ACC112 (cell line): ENCODE data around the gene FZD7.

Experiments
- H2AFZ ChIP-seq: fragments of 200-600 bp; sonication (generic); one replicate; pipeline ENCODE4 v1.6.0; 2017; ENCODE audit warnings: antibody characterized with exemption, low read length; ENCODE audit not compliant: unreplicated experiment
- H3K27ac ChIP-seq: fragments of 200-600 bp; sonication (generic); 2 replicates; pipeline ENCODE4 v1.5.1; 2014; ENCODE audit warnings: low read depth, mild to moderate bottlenecking, antibody characterized with exemption, low read length, moderate library complexity
- H3K27me3 ChIP-seq: fragments of 200-600 bp; sonication (generic); 2 replicates; pipeline ENCODE4 v1.6.1; 2014; ENCODE audit warnings: mild to moderate bottlenecking, antibody characterized with exemption, low read length, moderate library complexity, mixed read lengths; ENCODE audit not compliant: insufficient read depth
- H3K36me3 ChIP-seq: fragments of 200-600 bp; sonication (generic); 2 replicates; pipeline ENCODE4 v1.6.1; 2016; ENCODE audit warnings: mild to moderate bottlenecking, antibody characterized with exemption, low read length, moderate library complexity, mixed read lengths; ENCODE audit not compliant: insufficient read depth
- H3K4me1 ChIP-seq: fragments of 200-600 bp; sonication (generic); one replicate; pipeline ENCODE4 v1.6.1; 2016; ENCODE audit warnings: low read length, mixed read lengths; ENCODE audit not compliant: insufficient read depth, unreplicated experiment, control insufficient read depth
- H3K4me3 ChIP-seq: fragments of 200-600 bp; sonication (generic); 2 replicates; pipeline ENCODE4 v1.5.1; 2014; ENCODE audit warnings: mild to moderate bottlenecking, low read depth, low read length
- H3K79me2 ChIP-seq: fragments of 200-600 bp; sonication (generic); one replicate; pipeline ENCODE4 v1.6.0; 2016; ENCODE audit warnings: low read length; ENCODE audit not compliant: control insufficient read depth, unreplicated experiment, insufficient read depth

The FZD7 gene

GRCh38 chr2:202037086-202037485, 3.4 kb downstream of the FZD7 start:
- Histone ChIP-seq H3K27ac (no peak overlapping the region), H2AFZ (peak overlapping the region; percentile 36), H3K79me2 (peaks cover 11% of the 10 kb centered on the region), H3K4me1 (peaks cover 28% of the 10 kb centered on the region), H3K27me3 (peaks cover 4% of the 10 kb centered on the region; the same call in 1 of the 2 replicates), H3K4me3 (peak overlapping the region; percentile 80), H3K36me3 (no peaks in the 10 kb centered on the region)

- H3K4me1 ChIP-seq = peaks cover 26% of the 10 kb centered on the region
- H3K27me3 ChIP-seq = peaks cover 4% of the 10 kb centered on the region; the same call in 1 of the 2 replicates
- no peaks in the 10 kb centered on the region for H3K36me3 ChIP-seq
- H3K79me2 ChIP-seq = peaks cover 11% of the 10 kb centered on the region
- H3K27ac ChIP-seq = no peak overlapping the region
- H2AFZ ChIP-seq = peak overlapping the region; percentile 13
- no peak overlapping the region for H3K4me3 ChIP-seq
Observed at GRCh38 chr2:202038471-202039277, 5.0 kb downstream of the FZD7 start.

GRCh38 chr2:202039278-202040078, 5.8 kb downstream of the FZD7 start:
- Histone ChIP-seq H3K27ac (no peak overlapping the region), H3K27me3 (peaks cover 4% of the 10 kb centered on the region; the same call in 1 of the 2 replicates), H3K4me3 (no peak overlapping the region), H3K4me1 (peaks cover 26% of the 10 kb centered on the region), H2AFZ (no peak overlapping the region), H3K36me3 (no peaks in the 10 kb centered on the region), H3K79me2 (peaks cover 11% of the 10 kb centered on the region)

GRCh38 chr2:202040079-202040844, 6.6 kb downstream of the FZD7 start:
- H3K27ac ChIP-seq = no peak overlapping the region

GRCh38 chr2:202042444-202042843, 8.8 kb downstream of the FZD7 start:
- Histone ChIP-seq H2AFZ (no peak overlapping the region), H3K79me2 (no peaks in the 10 kb centered on the region), H3K27me3 (peaks cover 3% of the 10 kb centered on the region; the same call in 1 of the 2 replicates), H3K36me3 (no peaks in the 10 kb centered on the region), H3K4me3 (no peak overlapping the region), H3K27ac (no peak overlapping the region), H3K4me1 (peaks cover 20% of the 10 kb centered on the region)

More at GRCh38 chr2:202040079-202040844, 6.6 kb downstream of the FZD7 start:
- H3K4me3 ChIP-seq = no peak overlapping the region
- peaks cover 26% of the 10 kb centered on the region for H3K4me1 ChIP-seq
- peaks cover 4% of the 10 kb centered on the region; the same call in 1 of the 2 replicates for H3K27me3 ChIP-seq
- peaks cover 11% of the 10 kb centered on the region for H3K79me2 ChIP-seq
- H2AFZ ChIP-seq = no peak overlapping the region
- no peaks in the 10 kb centered on the region for H3K36me3 ChIP-seq

GRCh38 chr2:202043475-202043874, 9.8 kb downstream of the FZD7 start:
- peaks cover 3% of the 10 kb centered on the region; the same call in 1 of the 2 replicates for H3K27me3 ChIP-seq
- no peak overlapping the region for H3K27ac ChIP-seq
- no peaks in the 10 kb centered on the region for H3K79me2 ChIP-seq
- H3K4me1 ChIP-seq = peaks cover 12% of the 10 kb centered on the region
- no peaks in the 10 kb centered on the region for H3K36me3 ChIP-seq
- H3K4me3 ChIP-seq = no peak overlapping the region
- no peak overlapping the region for H2AFZ ChIP-seq

GRCh38 chr2:202044777-202045176, 11.1 kb downstream of the FZD7 start:
- Histone ChIP-seq H3K27me3 (peaks cover 3% of the 10 kb centered on the region; the same call in 1 of the 2 replicates), H3K27ac (no peak overlapping the region), H3K4me3 (no peak overlapping the region), H3K4me1 (no peaks in the 10 kb centered on the region), H2AFZ (no peak overlapping the region), H3K79me2 (no peaks in the 10 kb centered on the region), H3K36me3 (no peaks in the 10 kb centered on the region)

GRCh38 chr2:202046572-202046971, 12.9 kb downstream of the FZD7 start:
- peaks cover 10% of the 10 kb centered on the region for H3K27me3 ChIP-seq
- H3K36me3 ChIP-seq = no peaks in the 10 kb centered on the region
- no peak overlapping the region for H3K4me3 ChIP-seq
- H3K79me2 ChIP-seq = no peaks in the 10 kb centered on the region
- no peak overlapping the region for H3K27ac ChIP-seq
- H3K4me1 ChIP-seq = no peaks in the 10 kb centered on the region
- no peak overlapping the region for H2AFZ ChIP-seq

- no peak overlapping the region for H2AFZ ChIP-seq
- H3K4me3 ChIP-seq = no peak overlapping the region
- no peaks in the 10 kb centered on the region for H3K79me2 ChIP-seq
- no peaks in the 10 kb centered on the region for H3K36me3 ChIP-seq
- H3K4me1 ChIP-seq = no peaks in the 10 kb centered on the region
- no peak overlapping the region for H3K27ac ChIP-seq
- H3K27me3 ChIP-seq = peaks cover 31% of the 10 kb centered on the region
Observed at GRCh38 chr2:202049092-202049728, 15.6 kb downstream of the FZD7 start.

GRCh38 chr2:202049840-202050239, 16.2 kb downstream of the FZD7 start:
- Histone ChIP-seq H3K36me3 (no peaks in the 10 kb centered on the region), H3K79me2 (no peaks in the 10 kb centered on the region), H3K4me3 (no peak overlapping the region), H3K27me3 (peaks cover 38% of the 10 kb centered on the region), H3K4me1 (no peaks in the 10 kb centered on the region), H3K27ac (no peak overlapping the region), H2AFZ (no peak overlapping the region)
